Measurements from ENCODE around the gene NDUFS8. TPM values are rescaled to one million over a fixed set of nuclear protein-coding genes. Genes with fewer than 3 reads are reported as not detected.

Gene NDUFS8
- total and polyA plus RNA-seq, 2 experiments from 2014 or later: 175 to 308 TPM

GRCh38 chr11:67999704-68000103 lies 30.8 kb upstream of the NDUFS8 start:
- Mint-ChIP-seq H3K36me3 (ENCODE audit: low read depth) (no peaks in the 10 kb centered on the region; the same call in 2 of the 3 replicates), H3K27me3 (ENCODE audit: insufficient read depth, low read depth, poor library complexity) (peaks cover 7% of the 10 kb centered on the region), H3K4me3 (no peak overlapping the region), H3K27ac (no peak overlapping the region), H3K9me3 (no peaks in the 10 kb centered on the region), H3K4me1 (peaks cover 13% of the 10 kb centered on the region)
- Histone ChIP-seq H3K4me3 (no peak overlapping the region), H3K9me2 (ENCODE audit: insufficient read depth) (no peaks in the 10 kb centered on the region), H2AFZ (no peak overlapping the region), H3F3A (replicated peaks; ENCODE audit: low read depth) (peaks cover 5% of the 10 kb centered on the region; the same call in 1 of the 2 replicates), H3K36me3 (ENCODE audit: insufficient read depth) (no peaks in the 10 kb centered on the region), H4K20me1 (replicated peaks; ENCODE audit: insufficient read depth) (no peaks in the 10 kb centered on the region), H3K4me2 (no peak overlapping the region), H3K27ac (ENCODE audit: low read depth) (no peak overlapping the region), H3K27me3 (ENCODE audit: insufficient read depth) (no peaks in the 10 kb centered on the region), H3K79me2 (replicated peaks; ENCODE audit: insufficient read depth) (no peaks in the 10 kb centered on the region), H3K4me1 (ENCODE audit: insufficient read depth) (peaks cover 8% of the 10 kb centered on the region)
- TF ChIP-seq POLR2AphosphoS5 (IDR thresholded peaks at IDR 0.05; ENCODE audit: low read depth): no peak
- TF ChIP-seq ZNF114 (CRISPR knock-in tag; IDR thresholded peaks at IDR 0.05): no peak
- no peak for TF ChIP-seq EZH2 (IDR thresholded peaks at IDR 0.05; ENCODE audit: low read depth, unreplicated experiment)
- no peak for TF ChIP-seq REST (IDR thresholded peaks at IDR 0.05; ENCODE audit: unreplicated experiment)
- TF ChIP-seq, protein P1, sequence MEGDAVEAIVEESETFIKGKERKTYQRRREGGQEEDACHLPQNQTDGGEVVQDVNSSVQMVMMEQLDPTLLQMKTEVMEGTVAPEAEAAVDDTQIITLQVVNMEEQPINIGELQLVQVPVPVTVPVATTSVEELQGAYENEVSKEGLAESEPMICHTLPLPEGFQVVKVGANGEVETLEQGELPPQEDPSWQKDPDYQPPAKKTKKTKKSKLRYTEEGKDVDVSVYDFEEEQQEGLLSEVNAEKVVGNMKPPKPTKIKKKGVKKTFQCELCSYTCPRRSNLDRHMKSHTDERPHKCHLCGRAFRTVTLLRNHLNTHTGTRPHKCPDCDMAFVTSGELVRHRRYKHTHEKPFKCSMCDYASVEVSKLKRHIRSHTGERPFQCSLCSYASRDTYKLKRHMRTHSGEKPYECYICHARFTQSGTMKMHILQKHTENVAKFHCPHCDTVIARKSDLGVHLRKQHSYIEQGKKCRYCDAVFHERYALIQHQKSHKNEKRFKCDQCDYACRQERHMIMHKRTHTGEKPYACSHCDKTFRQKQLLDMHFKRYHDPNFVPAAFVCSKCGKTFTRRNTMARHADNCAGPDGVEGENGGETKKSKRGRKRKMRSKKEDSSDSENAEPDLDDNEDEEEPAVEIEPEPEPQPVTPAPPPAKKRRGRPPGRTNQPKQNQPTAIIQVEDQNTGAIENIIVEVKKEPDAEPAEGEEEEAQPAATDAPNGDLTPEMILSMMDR (conservative IDR thresholded peaks at IDR 0.05; ENCODE audit: low read depth in 2 of 2): no peak
- no peak for TF ChIP-seq STAT1 (IDR thresholded peaks at IDR 0.05; ENCODE audit: unreplicated experiment)
- ATAC-seq (no peak), DNase-seq (ENCODE audit: low spot score) (no peak)

DNA sequence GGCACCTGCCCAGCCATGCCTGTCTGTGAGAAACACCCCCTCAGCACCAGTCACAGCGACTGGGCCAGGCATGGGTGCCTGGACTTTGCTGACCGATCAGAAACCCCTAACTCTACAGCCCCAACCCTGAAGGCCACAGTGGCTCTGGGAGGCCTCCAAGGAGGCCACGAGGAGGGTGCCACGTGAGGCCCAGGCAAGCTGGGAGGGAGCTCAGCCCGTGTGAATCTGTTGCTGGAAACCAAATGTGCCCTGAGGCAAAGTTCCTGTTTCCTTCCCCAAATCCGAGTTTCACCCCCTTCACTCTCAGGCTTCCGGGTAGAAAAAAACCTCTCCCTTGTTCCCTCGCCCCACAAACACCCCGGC lies 27.9 kb upstream of the NDUFS8 start:
- ATAC-seq (no peak), DNase-seq (ENCODE audit: low spot score) (no peak)
- H3K36me3 ChIP-seq (ENCODE audit: insufficient read depth): no peaks in the 10 kb centered on the region
- no peaks in the 10 kb centered on the region for H3K79me2 ChIP-seq (replicated peaks; ENCODE audit: insufficient read depth)
- H3K27ac ChIP-seq (ENCODE audit: low read depth): no peak overlapping the region
- no peaks in the 10 kb centered on the region for H3K27me3 ChIP-seq (ENCODE audit: insufficient read depth)
- H3K4me1 Mint-ChIP-seq: peaks cover 11% of the 10 kb centered on the region
- peak overlapping the region; percentile 84 for H3K4me2 ChIP-seq
- peak overlapping the region; percentile 77 for H3K4me3 Mint-ChIP-seq
- 0 out of 2 replicates have a peak, but pooled peaks cover 8% of the 10 kb centered on the region for H3F3A ChIP-seq (replicated peaks; ENCODE audit: low read depth)
- no peak overlapping the region for H2AFZ ChIP-seq
- peak overlapping the region; percentile 75 for H3K4me3 ChIP-seq
- no peak overlapping the region for H3K27ac Mint-ChIP-seq
- H3K36me3 Mint-ChIP-seq (ENCODE audit: low read depth): no peaks in the 10 kb centered on the region; the same call in 2 of the 3 replicates
- peaks cover 4% of the 10 kb centered on the region for H3K4me1 ChIP-seq (ENCODE audit: insufficient read depth)
- H4K20me1 ChIP-seq (replicated peaks; ENCODE audit: insufficient read depth): no peaks in the 10 kb centered on the region
- no peaks in the 10 kb centered on the region; the same call in 2 of the 3 replicates for H3K9me3 Mint-ChIP-seq
- no peaks in the 10 kb centered on the region for H3K9me2 ChIP-seq (ENCODE audit: insufficient read depth)
- peaks cover 11% of the 10 kb centered on the region for H3K27me3 Mint-ChIP-seq (ENCODE audit: insufficient read depth, low read depth, poor library complexity)
- no peak for TF ChIP-seq NANOG (IDR thresholded peaks at IDR 0.05; ENCODE audit: borderline replicate concordance)
- no peak for TF ChIP-seq EZH2 (IDR thresholded peaks at IDR 0.05; ENCODE audit: low read depth, unreplicated experiment)
- no peak for TF ChIP-seq ZNF114 (CRISPR knock-in tag; IDR thresholded peaks at IDR 0.05)
- no peak for TF ChIP-seq STAT1 (IDR thresholded peaks at IDR 0.05; ENCODE audit: unreplicated experiment)
- TF ChIP-seq JUNB (IDR thresholded peaks at IDR 0.05; ENCODE audit: unreplicated experiment): no peak
- no peak for TF ChIP-seq ETS1 (IDR thresholded peaks at IDR 0.05)
- TF ChIP-seq, protein P1 (conservative IDR thresholded peaks at IDR 0.05; ENCODE audit: low read depth in 2 of 2): no peak
- TF ChIP-seq CREB1 (CRISPR knock-in tag; IDR thresholded peaks at IDR 0.05; ENCODE audit: low read depth): no peak
- no peak for TF ChIP-seq POLR2AphosphoS5 (IDR thresholded peaks at IDR 0.05; ENCODE audit: low read depth)
- TF ChIP-seq REST (IDR thresholded peaks at IDR 0.05; ENCODE audit: unreplicated experiment): no peak
- TF ChIP-seq ZNF331 (CRISPR knock-in tag; IDR thresholded peaks at IDR 0.05; ENCODE audit: low read depth): no peak

Measured in GM23338 (cell line).